Esophagus muscularis mucosa (tissue), 4 donors: Measurements from ENCODE around the gene AKAP13. TPM values are rescaled to one million over a fixed set of nuclear protein-coding genes. Genes with fewer than 3 reads are reported as not detected.
A peak's percentile ranks its signal among the peaks of the same experiment; 100 is the strongest.

Source experiments
- DNase-seq: peaks from one replicate; pipeline ENCODE4 v3.0.0-alpha.2; 2017; ENCODE audit errors: extremely low spot score
- H3K27ac ChIP-seq, 4 donors: fragments of 200-600 bp; sonication (generic); replicated peaks in 1 of 4; 1 replicate in 3 of 4; 2 replicates in 1 of 4; pipeline ENCODE4 v1.5.1; 2016 to 2019; ENCODE audit warnings: mild to moderate bottlenecking in 1 of 4
- H3K27me3 ChIP-seq, 4 donors: fragments of 200-600 bp; sonication (generic); one replicate each; pipeline versions ENCODE4 v1.5.1 to v1.6.0; 2016 to 2019
- H3K36me3 ChIP-seq, 4 donors: fragments of 200-600 bp; sonication (generic); one replicate each; pipeline ENCODE4 v1.5.1; 2016 to 2019
- H3K4me1 ChIP-seq, 4 donors: fragments of 200-600 bp; sonication (generic); one replicate each; pipeline ENCODE4 v1.5.1; 2016 to 2019
- H3K4me3 ChIP-seq, 4 donors: fragments of 200-600 bp; sonication (generic); 1 replicate in 2 of 4; 2 replicates in 2 of 4; pipeline ENCODE4 v1.5.1; 2016 to 2019; ENCODE audit warnings: mild to moderate bottlenecking in 4 of 4, moderate library complexity in 1 of 4
- H3K9me3 ChIP-seq, 4 donors: fragments of 200-600 bp; sonication (generic); 1 replicate in 3 of 4; 2 replicates in 1 of 4; pipeline ENCODE4 v1.5.1; 2016 to 2019
- EP300 ChIP-seq: sonication (generic); formaldehyde crosslinking; IDR thresholded peaks from one replicate; pipeline ENCODE4 v1.6.1; 2017; ENCODE audit warnings: antibody characterized with exemption
- POLR2A ChIP-seq: fragments of 450-650 bp; IDR thresholded peaks from one replicate; pipeline ENCODE4 v1.6.1; 2017; ENCODE audit warnings: antibody characterized with exemption, moderate library complexity, mild to moderate bottlenecking, low read depth
- POLR2AphosphoS5 ChIP-seq, 2 donors: sonication (generic); formaldehyde crosslinking; IDR thresholded peaks; one replicate each; pipeline ENCODE4 v1.6.1; 2017; ENCODE audit warnings: antibody characterized with exemption in 2 of 2
- WGBS: methylation state at CpG from one replicate; pipeline ENCODE4 v1.1.5; 2018; 5-methylcytosine and 5-hydroxymethylcytosine counted together
- intact Hi-C: fragments of 100-400 bp; cut with DNase I; formaldehyde crosslinking; loops from one replicate; pipeline ENCODE4 v1.15.1; 2023
- total RNA-seq, 4 donors: library from RNA; depleted of rRNA; stranded (reverse); fragments of >200 nt; gene quantifications; one replicate each; pipeline versions ENCODE4 v1.1.0 to v1.2.1, GENCODE V29; 2016
- TF ChIP-seq, protein P1 (sequence below), 3 experiments: fragments of 200-600 bp in 2 of 3; fragments of 450-650 bp in 1 of 3; sonication (generic) in 2 of 3; IDR thresholded peaks; one replicate each; pipeline ENCODE4 v1.5.1; 2017 to 2019; ENCODE audit warnings: antibody characterized with exemption in 3 of 3, mild to moderate bottlenecking in 2 of 3, moderate library complexity in 1 of 3

AKAP13 gene
- total RNA-seq, 4 donors from 2014 or later: 232 to 323 (median 284) TPM

DNA sequence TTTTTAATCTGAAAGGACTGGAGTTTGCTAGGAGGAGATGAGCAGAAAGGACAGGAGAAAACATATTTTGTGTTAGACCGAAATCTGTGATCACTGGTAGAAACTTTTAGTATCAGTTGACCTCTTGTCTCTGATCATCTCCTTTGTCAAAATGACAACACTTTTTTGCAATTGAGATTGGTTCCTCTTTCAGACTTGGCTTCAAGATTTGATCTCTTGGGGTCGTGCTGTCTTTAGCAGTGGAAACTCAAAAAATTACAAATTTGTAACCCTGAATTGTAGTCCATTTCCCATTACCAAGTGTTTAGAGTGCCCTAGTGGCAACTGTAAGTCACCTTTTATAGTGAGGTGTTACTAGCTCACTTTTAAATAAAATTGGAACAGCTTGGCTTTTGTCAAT, 306.9 kb downstream of the AKAP13 start:
- Histone ChIP-seq H3K9me3 (no peaks in the 10 kb centered on the region), H3K27me3 (no peaks in the 10 kb centered on the region), H3K27ac (peak overlapping the region; percentile 56 to 64 (median 60)), H3K36me3 (peaks cover 15 to 81% (median 47%) of the 10 kb centered on the region in 4 donors), H3K4me3 (no peak overlapping the region), H3K4me1 (peaks cover 56 to 85% (median 81%) of the 10 kb centered on the region in 4 donors)
- TF ChIP-seq POLR2AphosphoS5 (IDR thresholded peaks at IDR 0.05) (no peak), POLR2A (no peak), EP300 (no peak)
- TF ChIP-seq, protein P1, sequence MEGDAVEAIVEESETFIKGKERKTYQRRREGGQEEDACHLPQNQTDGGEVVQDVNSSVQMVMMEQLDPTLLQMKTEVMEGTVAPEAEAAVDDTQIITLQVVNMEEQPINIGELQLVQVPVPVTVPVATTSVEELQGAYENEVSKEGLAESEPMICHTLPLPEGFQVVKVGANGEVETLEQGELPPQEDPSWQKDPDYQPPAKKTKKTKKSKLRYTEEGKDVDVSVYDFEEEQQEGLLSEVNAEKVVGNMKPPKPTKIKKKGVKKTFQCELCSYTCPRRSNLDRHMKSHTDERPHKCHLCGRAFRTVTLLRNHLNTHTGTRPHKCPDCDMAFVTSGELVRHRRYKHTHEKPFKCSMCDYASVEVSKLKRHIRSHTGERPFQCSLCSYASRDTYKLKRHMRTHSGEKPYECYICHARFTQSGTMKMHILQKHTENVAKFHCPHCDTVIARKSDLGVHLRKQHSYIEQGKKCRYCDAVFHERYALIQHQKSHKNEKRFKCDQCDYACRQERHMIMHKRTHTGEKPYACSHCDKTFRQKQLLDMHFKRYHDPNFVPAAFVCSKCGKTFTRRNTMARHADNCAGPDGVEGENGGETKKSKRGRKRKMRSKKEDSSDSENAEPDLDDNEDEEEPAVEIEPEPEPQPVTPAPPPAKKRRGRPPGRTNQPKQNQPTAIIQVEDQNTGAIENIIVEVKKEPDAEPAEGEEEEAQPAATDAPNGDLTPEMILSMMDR (IDR thresholded peaks at IDR 0.05): no peak
- DNase-seq: no peak
- intact Hi-C loops: no loop called here
- WGBS: 86% methylated on average over 2 of the region's 2 CpGs

DNA sequence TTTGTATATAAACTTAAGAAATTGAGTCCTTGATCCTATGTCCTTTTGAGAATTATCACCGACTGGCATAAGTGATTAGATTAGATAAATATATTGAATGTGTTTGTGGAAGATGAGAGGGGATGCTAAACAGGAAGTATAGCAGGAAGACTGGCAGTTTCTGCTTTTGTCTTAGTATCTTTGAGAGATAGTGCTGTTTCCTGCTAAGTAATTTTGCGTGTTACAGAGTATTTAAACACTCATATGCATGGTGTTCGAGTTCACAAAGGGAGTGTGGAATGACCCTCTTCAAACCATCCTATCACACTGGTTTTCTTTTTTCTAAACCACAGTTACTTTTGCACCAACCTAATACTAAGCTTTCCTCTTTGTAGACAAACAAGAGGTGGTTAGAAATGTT, 308.3 kb downstream of the AKAP13 start:
- peaks cover 63 to 94% (median 87%) of the 10 kb centered on the region in 4 donors for H3K4me1 ChIP-seq
- H3K4me3 ChIP-seq: no peak overlapping the region
- no peaks in the 10 kb centered on the region for H3K9me3 ChIP-seq
- TF ChIP-seq EP300 (no peak), POLR2AphosphoS5 (IDR thresholded peaks at IDR 0.05) (no peak), POLR2A (no peak)
- TF ChIP-seq, protein P1 (IDR thresholded peaks at IDR 0.05): no peak
- peak overlapping the region; percentile 48 to 69 (median 60) for H3K27ac ChIP-seq
- WGBS: 31% methylated on average over 3 of the region's 3 CpGs
- no peak for DNase-seq
- no peaks in the 10 kb centered on the region for H3K27me3 ChIP-seq
- H3K36me3 ChIP-seq: peaks cover 7 to 79% (median 45%) of the 10 kb centered on the region in 4 donors
- intact Hi-C loops: no loop called here

DNA sequence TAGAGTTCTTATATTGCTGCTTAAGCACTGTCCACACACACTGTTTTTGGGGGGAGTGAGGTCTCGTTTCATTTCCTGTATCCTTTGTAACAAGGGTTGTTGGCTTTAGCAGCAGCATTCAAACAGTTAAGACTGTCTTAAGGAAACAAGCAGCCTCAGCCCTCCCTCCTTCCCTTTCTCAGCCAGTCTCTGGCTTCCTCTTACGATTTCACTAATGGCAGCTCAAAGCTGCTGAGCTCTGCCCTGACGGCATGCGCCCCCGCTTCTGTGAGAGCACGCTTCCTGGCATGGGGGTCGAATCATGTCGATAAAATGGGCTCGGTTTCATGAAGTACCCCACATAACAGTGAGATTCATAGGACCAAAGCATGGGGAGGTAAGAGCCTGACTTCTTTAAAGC, 309.3 kb downstream of the AKAP13 start:
- TF ChIP-seq EP300 (no peak), POLR2AphosphoS5 (IDR thresholded peaks at IDR 0.05) (peak; percentile 40 to 62), POLR2A (no peak)
- TF ChIP-seq, protein P1 (IDR thresholded peaks at IDR 0.05): no peak
- Histone ChIP-seq H3K4me3 (peak overlapping the region; percentile 33 to 54 (median 42)), H3K27ac (peak overlapping the region; percentile 48 to 69 (median 60)), H3K4me1 (peaks cover 58 to 87% (median 78%) of the 10 kb centered on the region in 4 donors), H3K36me3 (peaks cover 12 to 79% (median 49%) of the 10 kb centered on the region in 4 donors), H3K27me3 (no peaks in the 10 kb centered on the region), H3K9me3 (no peaks in the 10 kb centered on the region)
- intact Hi-C loops: no loop called here
- no peak for DNase-seq
- 3% methylated on average over 9 of the region's 9 CpGs for WGBS

DNA sequence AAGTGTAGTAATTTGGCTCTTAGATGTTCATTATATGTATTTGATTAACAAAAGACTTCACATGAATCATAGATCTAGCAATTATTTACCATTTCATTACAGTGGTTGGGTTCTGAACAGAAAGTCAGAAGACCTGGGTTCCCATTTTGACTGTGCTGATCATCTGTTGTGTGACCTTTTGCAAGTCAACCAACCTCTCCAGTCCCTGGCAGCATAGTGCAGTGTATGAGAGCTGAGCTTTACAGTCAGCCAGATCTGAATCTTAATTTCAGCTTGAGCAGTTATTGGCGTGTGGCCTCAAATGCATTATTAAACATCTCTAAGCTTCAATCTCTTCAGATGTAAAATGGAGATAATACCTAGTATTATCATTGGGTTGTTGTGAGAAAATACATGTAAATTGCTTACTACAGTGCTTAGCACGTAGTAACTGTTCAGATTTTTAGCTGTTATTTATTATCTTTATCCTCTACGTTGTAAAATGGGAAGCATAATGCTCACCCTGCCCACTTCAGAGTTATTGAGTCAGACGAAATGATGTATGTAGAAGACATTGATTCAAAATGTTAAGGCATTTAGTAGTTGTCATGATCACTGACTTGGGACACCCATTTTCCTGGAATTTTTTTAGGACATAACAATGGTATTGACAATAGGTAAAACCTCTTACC, 310.3 kb downstream of the AKAP13 start:
- DNase-seq: no peak
- TF ChIP-seq, protein P1 (IDR thresholded peaks at IDR 0.05): no peak
- TF ChIP-seq POLR2A (no peak), EP300 (no peak), POLR2AphosphoS5 (IDR thresholded peaks at IDR 0.05) (peak in 1 of 2 donors; percentile 3)
- Histone ChIP-seq H3K27ac (peak overlapping the region; percentile 15 to 69 (median 58)), H3K27me3 (no peaks in the 10 kb centered on the region), H3K9me3 (no peaks in the 10 kb centered on the region), H3K36me3 (peaks cover 14 to 79% (median 50%) of the 10 kb centered on the region in 4 donors), H3K4me3 (peak overlapping the region; percentile 33 to 54 (median 42)), H3K4me1 (peaks cover 49 to 77% (median 69%) of the 10 kb centered on the region in 4 donors)
- 61% methylated on average over 4 of the region's 4 CpGs for WGBS
- intact Hi-C loops: no loop called here
